CD14-positive monocyte (primary cell): Measurements from ENCODE around the gene CYB5D1. TPM values are rescaled to one million over a fixed set of nuclear protein-coding genes. Genes with fewer than 3 reads are reported as not detected.

Experiments
- DNase-seq, 3 donors: peaks; one replicate each; pipeline ENCODE4 v3.0.0-alpha.2; 2011 to 2022
- H2AFZ ChIP-seq: 2 replicates; pipeline ENCODE4 v1.6.0; 2012; ENCODE audit warnings: mild to moderate bottlenecking, low read depth, low read length, inconsistent platforms; ENCODE audit not compliant: insufficient read depth, poor library complexity, severe bottlenecking
- H3K27ac ChIP-seq, 2 donors: 1 replicate in 1 of 2; 2 replicates in 1 of 2; pipeline ENCODE4 v1.5.1; 2012 to 2013; ENCODE audit warnings: low read length in 2 of 2, control low read depth in 1 of 2, inconsistent platforms in 1 of 2, low read depth in 1 of 2, mild to moderate bottlenecking in 1 of 2
- H3K27me3 ChIP-seq, 2 donors: one replicate each; pipeline versions ENCODE4 v1.6.0 to v1.6.1; 2011 to 2013; ENCODE audit warnings: low read length in 2 of 2; ENCODE audit not compliant: control insufficient read depth in 2 of 2, insufficient read depth in 2 of 2
- H3K36me3 ChIP-seq, 2 donors: replicated peaks in 1 of 2; 1 replicate in 1 of 2; 2 replicates in 1 of 2; pipeline versions ENCODE4 v1.5.1 to v1.6.1; 2012 to 2013; ENCODE audit warnings: low read length in 2 of 2, control low read depth in 1 of 2, inconsistent platforms in 1 of 2, mild to moderate bottlenecking in 1 of 2; ENCODE audit not compliant: insufficient read depth in 2 of 2, control insufficient read depth in 1 of 2
- H3K4me1 ChIP-seq, 2 donors: 1 replicate in 1 of 2; 2 replicates in 1 of 2; pipeline versions ENCODE4 v1.5.1 to v1.6.1; 2012 to 2013; ENCODE audit warnings: low read length in 2 of 2, control low read depth in 1 of 2, inconsistent platforms in 1 of 2, mild to moderate bottlenecking in 1 of 2, moderate library complexity in 1 of 2; ENCODE audit not compliant: insufficient read depth in 2 of 2, control insufficient read depth in 1 of 2
- H3K4me2 ChIP-seq: replicated peaks from 2 replicates; pipeline ENCODE3; 2012; ENCODE audit warnings: low read length, moderate library complexity, mild to moderate bottlenecking; ENCODE audit not compliant: poor library complexity, severe bottlenecking; ENCODE audit errors: extremely low read depth
- H3K4me3 ChIP-seq, 3 experiments: fragments of 200-600 bp in 1 of 3; sonication (generic) in 1 of 3; replicated peaks in 1 of 3; 1 replicate in 2 of 3; 2 replicates in 1 of 3; pipeline ENCODE4 v1.5.1; 2011 to 2013; ENCODE audit warnings: low read length in 3 of 3, mild to moderate bottlenecking in 3 of 3, control low read depth in 2 of 3, low read depth in 2 of 3, inconsistent platforms in 1 of 3, moderate library complexity in 1 of 3
- H3K79me2 ChIP-seq: 2 replicates; pipeline ENCODE4 v1.6.0; 2012; ENCODE audit warnings: mild to moderate bottlenecking, control low read depth, inconsistent platforms, low read length, moderate library complexity; ENCODE audit not compliant: insufficient read depth
- H3K9ac ChIP-seq: 2 replicates; pipeline ENCODE4 v1.6.0; 2017; ENCODE audit warnings: low read length, mild to moderate bottlenecking; ENCODE audit not compliant: insufficient read depth, poor library complexity, severe bottlenecking
- H3K9me3 ChIP-seq, 2 donors: replicated peaks in 1 of 2; 1 replicate in 1 of 2; 2 replicates in 1 of 2; pipeline versions ENCODE4 v1.5.1 to v1.6.1; 2012 to 2013; ENCODE audit warnings: low read length in 2 of 2, control low read depth in 1 of 2; ENCODE audit not compliant: control insufficient read depth in 1 of 2, insufficient read depth in 1 of 2
- H4K20me1 ChIP-seq: 2 replicates; pipeline ENCODE4 v1.6.0; 2012; ENCODE audit warnings: mild to moderate bottlenecking, low read length, control low read depth, moderate library complexity; ENCODE audit not compliant: insufficient read depth
- H3K27ac Mint-ChIP-seq, 7 donors: one replicate each; pipeline ENCODE4 v1.8.0; 2020; ENCODE audit warnings: mild to moderate bottlenecking in 7 of 7, mixed read lengths in 7 of 7, moderate library complexity in 6 of 7, inconsistent platforms in 2 of 7
- H3K27me3 Mint-ChIP-seq, 3 donors: one replicate each; pipeline ENCODE4 v1.8.0; 2021 to 2022; ENCODE audit warnings: low read depth in 3 of 3, mild to moderate bottlenecking in 3 of 3, mixed read lengths in 3 of 3, moderate library complexity in 3 of 3, inconsistent platforms in 1 of 3
- H3K36me3 Mint-ChIP-seq, 2 donors: one replicate each; pipeline ENCODE4 v1.8.0; 2020; ENCODE audit warnings: mixed read lengths in 2 of 2, inconsistent platforms in 1 of 2, mild to moderate bottlenecking in 1 of 2
- H3K4me1 Mint-ChIP-seq: one replicate; pipeline ENCODE4 v1.8.0; 2020; ENCODE audit warnings: mild to moderate bottlenecking, mixed read lengths
- H3K4me3 Mint-ChIP-seq, 2 donors: one replicate each; pipeline ENCODE4 v1.8.0; 2020; ENCODE audit warnings: mild to moderate bottlenecking in 2 of 2, mixed read lengths in 2 of 2, moderate library complexity in 1 of 2
- H3K9me3 Mint-ChIP-seq, 7 donors: one replicate each; pipeline ENCODE4 v1.8.0; 2020 to 2022; ENCODE audit warnings: mixed read lengths in 7 of 7, mild to moderate bottlenecking in 6 of 7, moderate library complexity in 6 of 7, inconsistent platforms in 2 of 7
- WGBS: methylation state at CpG from one replicate; pipeline ENCODE4 v1.1.5; 2013; ENCODE audit warnings: missing lambda C conversion rate; ENCODE audit not compliant: insufficient coverage; 5-methylcytosine and 5-hydroxymethylcytosine counted together
- intact Hi-C, 2 donors: fragments of 100-400 bp; cut with micrococcal nuclease; formaldehyde crosslinking; loops; one replicate each; pipeline versions ENCODE4 v1.15.0 to v1.15.1; 2023
- polyA plus RNA-seq, 3 donors: library from polyadenylated mRNA; depleted of rRNA in 1 of 3; unstranded in 2 of 3; stranded (reverse) in 1 of 3; fragments of 300-500 nt in 2 of 3; fragments of >200 nt in 1 of 3; fragmentation: Illumina TruSeq in 2 of 3; gene quantifications; 1 replicate in 2 of 3; 2 replicates in 1 of 3; pipeline ENCODE4 v1.2.3, GENCODE V29; 2012 to 2021
- TF ChIP-seq, protein P1 (sequence below): fragments of 200-600 bp; IDR thresholded peaks from one replicate; pipeline ENCODE4 v1.8.0; 2022; ENCODE audit warnings: antibody characterized with exemption, mild to moderate bottlenecking

The CYB5D1 gene
- polyA plus RNA-seq, 3 donors, result 0.50 to 4.8 (median 0.98) TPM

DNA sequence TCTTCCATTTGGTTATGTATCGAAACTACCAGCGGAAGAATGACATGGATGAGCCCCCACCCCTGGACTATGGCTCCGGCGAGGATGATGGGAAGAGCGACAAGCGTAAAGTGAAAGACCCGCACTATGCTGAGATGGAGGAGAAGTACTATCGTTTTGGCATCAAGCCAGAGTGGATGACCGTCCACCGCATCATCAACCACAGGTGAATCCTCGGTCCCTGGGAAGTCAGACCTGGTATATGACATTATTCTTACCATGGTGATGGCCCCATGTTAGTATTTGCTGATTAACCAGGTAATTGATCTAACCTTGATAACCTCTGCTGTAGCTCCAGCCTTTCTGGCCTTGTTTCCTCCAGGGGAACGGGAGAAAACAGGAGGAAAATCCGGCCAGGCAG is 39.3 kb downstream of the CYB5D1 start:
- intact Hi-C loops, result loop anchor here (2.0 to 5.0 kb wide), 5 partner anchors 34 to 160 kb away; no protein-coding TSS in a partner anchor
- TF ChIP-seq, protein P1, sequence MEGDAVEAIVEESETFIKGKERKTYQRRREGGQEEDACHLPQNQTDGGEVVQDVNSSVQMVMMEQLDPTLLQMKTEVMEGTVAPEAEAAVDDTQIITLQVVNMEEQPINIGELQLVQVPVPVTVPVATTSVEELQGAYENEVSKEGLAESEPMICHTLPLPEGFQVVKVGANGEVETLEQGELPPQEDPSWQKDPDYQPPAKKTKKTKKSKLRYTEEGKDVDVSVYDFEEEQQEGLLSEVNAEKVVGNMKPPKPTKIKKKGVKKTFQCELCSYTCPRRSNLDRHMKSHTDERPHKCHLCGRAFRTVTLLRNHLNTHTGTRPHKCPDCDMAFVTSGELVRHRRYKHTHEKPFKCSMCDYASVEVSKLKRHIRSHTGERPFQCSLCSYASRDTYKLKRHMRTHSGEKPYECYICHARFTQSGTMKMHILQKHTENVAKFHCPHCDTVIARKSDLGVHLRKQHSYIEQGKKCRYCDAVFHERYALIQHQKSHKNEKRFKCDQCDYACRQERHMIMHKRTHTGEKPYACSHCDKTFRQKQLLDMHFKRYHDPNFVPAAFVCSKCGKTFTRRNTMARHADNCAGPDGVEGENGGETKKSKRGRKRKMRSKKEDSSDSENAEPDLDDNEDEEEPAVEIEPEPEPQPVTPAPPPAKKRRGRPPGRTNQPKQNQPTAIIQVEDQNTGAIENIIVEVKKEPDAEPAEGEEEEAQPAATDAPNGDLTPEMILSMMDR, result no peak
- peaks cover 0 to 3% (median 2%) of the 10 kb centered on the region in 3 donors for H3K27me3 Mint-ChIP-seq

DNA sequence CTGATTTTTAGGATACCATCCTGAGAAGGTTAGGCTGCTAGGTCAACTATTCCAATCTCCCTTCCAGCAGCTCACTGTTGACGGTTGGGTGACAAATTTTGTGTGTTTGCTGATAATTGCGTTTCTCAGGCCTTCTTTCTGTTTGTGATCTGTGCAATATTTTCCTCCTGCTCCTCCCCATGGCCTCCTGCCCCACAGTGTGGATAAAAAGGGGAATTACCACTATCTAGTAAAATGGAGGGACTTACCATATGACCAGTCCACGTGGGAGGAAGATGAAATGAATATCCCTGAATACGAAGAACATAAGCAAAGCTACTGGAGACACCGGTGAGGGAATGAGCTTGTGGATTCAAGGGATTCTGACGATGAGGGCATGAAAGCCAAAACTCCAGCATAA is 40.0 kb downstream of the CYB5D1 start:
- DNase-seq, result peak; percentile 52 to 67 (median 54)
- peak overlapping the region in 6 of 7 donors; percentile 13 to 84 (median 54) for H3K27ac Mint-ChIP-seq
- intact Hi-C loops, result loop anchor here (2.0 to 5.0 kb wide), 5 partner anchors 35 to 160 kb away; no protein-coding TSS in a partner anchor

More for the DNA sequence above, 39.3 kb downstream of the CYB5D1 start:
- Mint-ChIP-seq H3K9me3 (no peaks in the 10 kb centered on the region), H3K4me1 (peaks cover 9% of the 10 kb centered on the region), H3K4me3 (no peak overlapping the region), H3K27ac (peak overlapping the region in 3 of 7 donors; percentile 16 to 59 (median 22)), H3K36me3 (peaks cover 86 to 91% of the 10 kb centered on the region in 2 donors)
- WGBS, result 97% methylated on average over 13 of the region's 13 CpGs
- Histone ChIP-seq H4K20me1 (no peaks in the 10 kb centered on the region), H3K79me2 (peaks cover 14% of the 10 kb centered on the region), H3K27me3 (no peaks in the 10 kb centered on the region), H3K9ac (no peak overlapping the region), H3K4me3 (no peak overlapping the region), H3K4me1 (peaks cover 2 to 5% of the 10 kb centered on the region in 2 donors), H2AFZ (no peak overlapping the region), H3K27ac (peak overlapping the region in 1 of 2 donors; percentile 18), H3K36me3 (peaks cover 68 to 93% of the 10 kb centered on the region in 2 donors), H3K4me2 (no peak overlapping the region), H3K9me3 (no peaks in the 10 kb centered on the region)
- no peak for DNase-seq

More for the DNA sequence above, 40.0 kb downstream of the CYB5D1 start:
- H3K4me1 Mint-ChIP-seq, result peaks cover 8% of the 10 kb centered on the region
- H3K9me3 Mint-ChIP-seq, result no peaks in the 10 kb centered on the region
- Histone ChIP-seq H3K27me3 (no peaks in the 10 kb centered on the region), H3K9ac (no peak overlapping the region), H3K79me2 (peaks cover 11% of the 10 kb centered on the region), H2AFZ (no peak overlapping the region), H3K27ac (peak overlapping the region in 1 of 2 donors; percentile 18), H3K4me2 (no peak overlapping the region), H4K20me1 (no peaks in the 10 kb centered on the region), H3K36me3 (peaks cover 75 to 99% of the 10 kb centered on the region in 2 donors), H3K9me3 (no peaks in the 10 kb centered on the region), H3K4me3 (no peak overlapping the region), H3K4me1 (no peaks in the 10 kb centered on the region)
- peaks cover 0 to 3% (median 2%) of the 10 kb centered on the region in 3 donors for H3K27me3 Mint-ChIP-seq
- H3K36me3 Mint-ChIP-seq, result peaks cover 90 to 97% of the 10 kb centered on the region in 2 donors
- no peak overlapping the region for H3K4me3 Mint-ChIP-seq
- 68% methylated on average over 3 of the region's 6 CpGs for WGBS
- TF ChIP-seq, protein P1, result peak; percentile 74
